A673 (cell line): Measurements from ENCODE around the gene ANAPC1.

Experiments
- EZH2 ChIP-seq: fragments of 200-600 bp; sonication (generic); IDR thresholded peaks from 2 replicates; pipeline ENCODE4 v1.6.1; 2017; ENCODE audit warnings: borderline replicate concordance, low read depth, mild to moderate bottlenecking, mixed read lengths, antibody characterized with exemption, low read length; ENCODE audit not compliant: poor library complexity, severe bottlenecking
- TF ChIP-seq, protein P1 (sequence below): fragments of 300-800, 200-600 bp; sonication (generic); conservative IDR thresholded peaks from 2 replicates; pipeline ENCODE4 v1.5.1; 2017; ENCODE audit warnings: low read depth, mild to moderate bottlenecking, antibody characterized with exemption, low read length, moderate library complexity, mixed read lengths

DNA sequence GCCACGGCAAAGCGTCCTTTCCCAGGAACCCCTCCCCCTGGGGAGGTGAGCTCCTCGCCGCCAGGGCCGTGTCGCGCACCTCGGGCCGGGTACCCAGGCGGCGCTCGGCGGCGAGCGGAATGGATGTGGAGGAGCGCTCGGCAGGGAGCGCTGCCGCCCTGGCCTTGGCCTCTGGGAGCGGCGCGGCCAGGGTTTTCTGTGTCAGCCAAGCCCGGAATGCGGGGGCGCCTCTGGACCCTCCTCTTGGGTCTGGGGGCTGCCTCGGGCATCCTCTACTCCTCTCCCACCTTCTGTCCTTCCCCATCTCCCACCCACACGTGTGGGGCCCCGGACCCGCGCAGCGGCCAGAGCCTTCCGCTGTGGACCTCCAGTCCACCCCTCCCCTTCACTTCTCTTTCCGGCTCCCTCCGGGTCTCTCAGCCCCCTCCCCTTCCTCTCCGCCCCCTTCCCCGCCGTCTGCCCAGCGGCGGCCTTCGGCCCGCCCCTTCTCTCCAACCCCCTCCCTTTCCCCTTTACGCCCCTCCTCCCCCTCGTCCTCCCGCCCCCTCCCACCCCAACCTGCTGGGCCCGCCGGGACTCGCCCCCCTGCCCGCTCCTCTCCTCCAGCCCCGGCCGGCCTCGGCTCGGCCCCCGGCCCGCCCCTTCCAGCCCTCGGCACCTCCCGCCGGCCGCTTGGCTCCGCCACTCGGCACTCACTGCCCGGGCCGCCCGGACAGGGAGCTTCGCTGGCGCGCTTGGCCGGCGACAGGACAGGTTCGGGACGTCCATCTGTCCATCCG is 14.1 kb upstream of the ANAPC1 start, which contains the start of gene MERTK:
- TF ChIP-seq, protein P1, sequence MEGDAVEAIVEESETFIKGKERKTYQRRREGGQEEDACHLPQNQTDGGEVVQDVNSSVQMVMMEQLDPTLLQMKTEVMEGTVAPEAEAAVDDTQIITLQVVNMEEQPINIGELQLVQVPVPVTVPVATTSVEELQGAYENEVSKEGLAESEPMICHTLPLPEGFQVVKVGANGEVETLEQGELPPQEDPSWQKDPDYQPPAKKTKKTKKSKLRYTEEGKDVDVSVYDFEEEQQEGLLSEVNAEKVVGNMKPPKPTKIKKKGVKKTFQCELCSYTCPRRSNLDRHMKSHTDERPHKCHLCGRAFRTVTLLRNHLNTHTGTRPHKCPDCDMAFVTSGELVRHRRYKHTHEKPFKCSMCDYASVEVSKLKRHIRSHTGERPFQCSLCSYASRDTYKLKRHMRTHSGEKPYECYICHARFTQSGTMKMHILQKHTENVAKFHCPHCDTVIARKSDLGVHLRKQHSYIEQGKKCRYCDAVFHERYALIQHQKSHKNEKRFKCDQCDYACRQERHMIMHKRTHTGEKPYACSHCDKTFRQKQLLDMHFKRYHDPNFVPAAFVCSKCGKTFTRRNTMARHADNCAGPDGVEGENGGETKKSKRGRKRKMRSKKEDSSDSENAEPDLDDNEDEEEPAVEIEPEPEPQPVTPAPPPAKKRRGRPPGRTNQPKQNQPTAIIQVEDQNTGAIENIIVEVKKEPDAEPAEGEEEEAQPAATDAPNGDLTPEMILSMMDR: peak; percentile 59
- no peak for TF ChIP-seq EZH2
